RWPE2 (cell line): ENCODE results near the gene LAPTM5.

ENCODE experiments used
- ATAC-seq: fragments of 200-7000 bp; cut with Tn5 transposase; 3 replicates; pipeline ENCODE4 v1.9.1; 2021; ENCODE audit warnings: low read depth
- DNase-seq: peaks from one replicate; pipeline ENCODE4 v3.0.0-alpha.2; 2020; ENCODE audit warnings: low spot score
- H3K27ac ChIP-seq: fragments of 450-650 bp; 2 replicates; pipeline ENCODE4 v1.5.1; 2017; ENCODE audit warnings: mild to moderate bottlenecking; ENCODE audit not compliant: poor library complexity, severe bottlenecking
- H3K27me3 ChIP-seq: fragments of 250-450 bp; sonication (Bioruptor Pico); 2 replicates; pipeline ENCODE4 v1.5.1; 2021; ENCODE audit warnings: mild to moderate bottlenecking, moderate library complexity; ENCODE audit not compliant: insufficient read depth, poor library complexity, severe bottlenecking
- H3K36me3 ChIP-seq: fragments of 250-450 bp; sonication (Bioruptor Pico); 2 replicates; pipeline ENCODE4 v1.5.1; 2020; ENCODE audit warnings: low read depth, mild to moderate bottlenecking, moderate library complexity
- H3K4me1 ChIP-seq: fragments of 250-450 bp; sonication (Bioruptor Pico); 2 replicates; pipeline ENCODE4 v1.5.1; 2021; ENCODE audit warnings: mild to moderate bottlenecking, moderate library complexity; ENCODE audit not compliant: insufficient read depth, poor library complexity, severe bottlenecking
- H3K4me3 ChIP-seq: fragments of 250-450 bp; sonication (Bioruptor Pico); 2 replicates; pipeline ENCODE4 v1.5.1; 2021; ENCODE audit warnings: mild to moderate bottlenecking, moderate library complexity; ENCODE audit not compliant: severe bottlenecking
- H3K9me3 ChIP-seq: fragments of 250-450 bp; sonication (Bioruptor Pico); 2 replicates; pipeline ENCODE4 v1.5.1; 2021; ENCODE audit warnings: mild to moderate bottlenecking, moderate library complexity; ENCODE audit not compliant: severe bottlenecking
- TF ChIP-seq, protein P1 (sequence below): fragments of 450-650 bp; IDR thresholded peaks from one replicate; pipeline ENCODE4 v1.5.1; 2017; ENCODE audit warnings: mild to moderate bottlenecking, moderate library complexity; ENCODE audit not compliant: poor library complexity, severe bottlenecking

LAPTM5 gene

GRCh38 chr1:30778979-30779293, 21.4 kb upstream of the LAPTM5 start:
- DNase-seq (no peak), ATAC-seq (no peak)
- Histone ChIP-seq H3K36me3 (no peaks in the 10 kb centered on the region), H3K9me3 (no peaks in the 10 kb centered on the region), H3K27ac (no peak overlapping the region), H3K4me3 (no peak overlapping the region), H3K4me1 (peaks cover 6% of the 10 kb centered on the region), H3K27me3 (no peaks in the 10 kb centered on the region)
- TF ChIP-seq, protein P1, sequence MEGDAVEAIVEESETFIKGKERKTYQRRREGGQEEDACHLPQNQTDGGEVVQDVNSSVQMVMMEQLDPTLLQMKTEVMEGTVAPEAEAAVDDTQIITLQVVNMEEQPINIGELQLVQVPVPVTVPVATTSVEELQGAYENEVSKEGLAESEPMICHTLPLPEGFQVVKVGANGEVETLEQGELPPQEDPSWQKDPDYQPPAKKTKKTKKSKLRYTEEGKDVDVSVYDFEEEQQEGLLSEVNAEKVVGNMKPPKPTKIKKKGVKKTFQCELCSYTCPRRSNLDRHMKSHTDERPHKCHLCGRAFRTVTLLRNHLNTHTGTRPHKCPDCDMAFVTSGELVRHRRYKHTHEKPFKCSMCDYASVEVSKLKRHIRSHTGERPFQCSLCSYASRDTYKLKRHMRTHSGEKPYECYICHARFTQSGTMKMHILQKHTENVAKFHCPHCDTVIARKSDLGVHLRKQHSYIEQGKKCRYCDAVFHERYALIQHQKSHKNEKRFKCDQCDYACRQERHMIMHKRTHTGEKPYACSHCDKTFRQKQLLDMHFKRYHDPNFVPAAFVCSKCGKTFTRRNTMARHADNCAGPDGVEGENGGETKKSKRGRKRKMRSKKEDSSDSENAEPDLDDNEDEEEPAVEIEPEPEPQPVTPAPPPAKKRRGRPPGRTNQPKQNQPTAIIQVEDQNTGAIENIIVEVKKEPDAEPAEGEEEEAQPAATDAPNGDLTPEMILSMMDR: no peak

DNA sequence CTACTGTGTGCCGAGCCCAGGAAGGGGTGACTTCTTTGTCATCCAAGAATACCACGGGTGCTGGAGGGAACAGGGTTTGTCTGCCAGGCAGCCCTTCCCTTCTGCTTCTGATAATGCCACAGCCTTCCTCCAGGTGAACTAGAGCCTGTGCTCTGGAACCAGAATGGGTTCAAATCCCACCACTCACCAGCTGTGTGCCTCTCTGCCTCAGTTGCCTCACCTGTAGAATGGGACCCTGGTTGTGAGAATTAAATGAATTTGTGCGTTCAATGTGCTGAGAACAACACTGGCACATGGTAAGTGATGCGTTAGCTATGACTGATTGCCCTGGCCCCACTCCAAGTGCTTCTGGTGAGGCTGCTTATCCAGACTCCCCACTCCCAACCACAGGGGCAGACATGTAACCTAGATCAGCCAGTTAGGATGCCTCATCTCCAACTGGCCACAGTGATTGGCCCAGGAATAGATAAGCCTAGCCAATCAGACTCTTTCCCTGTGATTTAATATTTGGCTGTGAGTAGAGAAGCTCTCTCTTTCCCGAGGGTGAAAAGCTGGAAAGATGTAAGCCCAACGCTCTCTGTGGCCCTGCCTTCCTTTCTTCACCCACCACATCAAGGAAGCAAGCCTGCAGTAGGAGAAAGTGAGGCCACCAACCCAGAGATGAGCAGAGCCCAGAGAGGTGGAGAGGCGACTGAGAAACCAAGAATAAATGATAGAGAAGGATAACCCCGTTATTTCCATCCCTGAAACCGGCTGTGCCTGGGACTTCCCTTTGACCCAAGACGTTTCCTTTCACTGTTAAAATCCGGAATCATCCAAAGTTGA, 20.8 kb upstream of the LAPTM5 start:
- ATAC-seq (peak; percentile 74), DNase-seq (peak; percentile 91)
- Histone ChIP-seq H3K9me3 (no peaks in the 10 kb centered on the region), H3K27ac (no peak overlapping the region), H3K4me3 (no peak overlapping the region), H3K4me1 (peaks cover 6% of the 10 kb centered on the region), H3K27me3 (no peaks in the 10 kb centered on the region), H3K36me3 (no peaks in the 10 kb centered on the region)
- TF ChIP-seq, protein P1: no peak

GRCh38 chr1:30777904-30778153, 20.3 kb upstream of the LAPTM5 start:
- Histone ChIP-seq H3K36me3 (no peaks in the 10 kb centered on the region), H3K4me1 (peaks cover 6% of the 10 kb centered on the region), H3K27me3 (no peaks in the 10 kb centered on the region), H3K9me3 (no peaks in the 10 kb centered on the region), H3K4me3 (no peak overlapping the region), H3K27ac (no peak overlapping the region)
- ATAC-seq (no peak), DNase-seq (no peak)
- TF ChIP-seq, protein P1: peak; percentile 16

- H3K36me3 ChIP-seq: no peaks in the 10 kb centered on the region
- ATAC-seq: no peak
- H3K4me1 ChIP-seq: peaks cover 6% of the 10 kb centered on the region
Observed at GRCh38 chr1:30777060-30777903, 19.7 kb upstream of the LAPTM5 start.

More at GRCh38 chr1:30777060-30777903, 19.7 kb upstream of the LAPTM5 start:
- no peak for DNase-seq
- H3K27ac ChIP-seq: no peak overlapping the region
- no peak overlapping the region for H3K4me3 ChIP-seq
- TF ChIP-seq, protein P1: no peak
- no peaks in the 10 kb centered on the region for H3K27me3 ChIP-seq
- H3K9me3 ChIP-seq: no peaks in the 10 kb centered on the region
